ENCODE results near the gene CLIC3.

CLIC3 gene

DNA sequence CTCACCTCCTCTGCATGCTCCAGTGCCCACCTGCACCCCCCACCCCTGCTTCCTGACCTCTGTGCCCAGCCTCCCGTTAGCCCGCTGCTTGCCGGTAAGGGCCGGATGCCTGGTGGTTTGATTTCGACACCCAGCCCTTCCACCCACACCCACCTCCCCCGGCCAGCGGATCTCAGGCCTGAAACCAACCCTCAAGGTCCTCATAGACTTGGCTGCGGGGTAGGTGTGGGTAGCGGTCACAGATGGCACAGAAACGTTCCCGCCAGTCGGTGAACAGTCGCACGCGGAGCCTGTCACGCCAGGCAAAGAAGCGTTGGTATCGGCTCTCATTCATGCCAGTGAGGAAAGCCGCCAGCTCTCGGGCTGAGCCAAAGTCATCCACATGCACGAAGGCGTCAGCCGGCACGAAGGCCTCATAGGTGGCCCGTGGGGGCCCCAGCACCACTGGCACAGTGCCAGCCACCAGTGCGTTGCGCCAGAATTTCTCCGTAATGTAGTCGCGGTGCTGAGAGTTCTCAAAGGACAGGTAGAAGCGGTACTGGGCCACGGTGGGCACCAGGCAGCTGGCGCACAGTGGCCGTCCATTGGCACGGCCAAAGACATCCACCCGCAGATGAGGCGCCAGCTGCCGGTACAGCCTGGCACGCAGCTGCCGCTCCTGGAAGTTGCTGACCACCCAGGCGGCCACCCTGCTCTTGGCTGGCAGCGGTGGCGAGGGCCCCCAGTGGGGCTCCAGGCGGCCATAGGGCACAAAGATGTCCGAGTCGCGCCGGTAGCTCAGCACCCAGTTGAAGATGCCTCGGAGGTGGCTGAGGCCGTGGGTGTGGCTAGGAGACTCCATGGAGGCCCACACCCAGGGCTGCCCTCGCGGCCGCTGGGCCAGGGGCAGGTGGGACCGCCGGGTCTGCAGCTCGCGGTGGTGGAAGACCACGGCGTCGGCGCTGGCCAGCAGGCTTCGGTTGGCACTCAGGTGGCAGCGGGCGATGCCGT lies 34.5 kb upstream of the CLIC3 start:
- DNase-seq (ENCODE audit: low read depth) = no peak

DNA sequence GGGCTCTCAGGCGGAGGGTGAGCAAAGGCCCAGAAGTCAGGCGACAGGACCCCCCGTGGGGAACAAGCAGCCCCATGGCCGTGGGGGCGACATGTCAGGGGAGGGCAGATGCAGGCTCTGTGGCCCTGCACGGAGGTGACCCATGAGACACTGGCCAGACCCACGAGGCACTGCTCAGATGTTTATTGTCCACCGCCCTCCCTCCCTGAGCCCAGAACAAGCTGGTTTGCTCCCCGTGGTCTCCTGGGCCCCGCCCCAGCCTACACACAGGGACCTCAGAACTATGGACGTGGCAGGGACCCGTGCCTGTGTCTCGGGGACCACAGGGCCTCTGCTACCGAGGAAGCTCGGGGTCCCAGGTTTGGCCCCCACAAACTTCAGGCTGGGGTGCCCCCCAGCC lies 33.6 kb upstream of the CLIC3 start:
- DNase-seq (ENCODE audit: low read depth) = no peak

DNA sequence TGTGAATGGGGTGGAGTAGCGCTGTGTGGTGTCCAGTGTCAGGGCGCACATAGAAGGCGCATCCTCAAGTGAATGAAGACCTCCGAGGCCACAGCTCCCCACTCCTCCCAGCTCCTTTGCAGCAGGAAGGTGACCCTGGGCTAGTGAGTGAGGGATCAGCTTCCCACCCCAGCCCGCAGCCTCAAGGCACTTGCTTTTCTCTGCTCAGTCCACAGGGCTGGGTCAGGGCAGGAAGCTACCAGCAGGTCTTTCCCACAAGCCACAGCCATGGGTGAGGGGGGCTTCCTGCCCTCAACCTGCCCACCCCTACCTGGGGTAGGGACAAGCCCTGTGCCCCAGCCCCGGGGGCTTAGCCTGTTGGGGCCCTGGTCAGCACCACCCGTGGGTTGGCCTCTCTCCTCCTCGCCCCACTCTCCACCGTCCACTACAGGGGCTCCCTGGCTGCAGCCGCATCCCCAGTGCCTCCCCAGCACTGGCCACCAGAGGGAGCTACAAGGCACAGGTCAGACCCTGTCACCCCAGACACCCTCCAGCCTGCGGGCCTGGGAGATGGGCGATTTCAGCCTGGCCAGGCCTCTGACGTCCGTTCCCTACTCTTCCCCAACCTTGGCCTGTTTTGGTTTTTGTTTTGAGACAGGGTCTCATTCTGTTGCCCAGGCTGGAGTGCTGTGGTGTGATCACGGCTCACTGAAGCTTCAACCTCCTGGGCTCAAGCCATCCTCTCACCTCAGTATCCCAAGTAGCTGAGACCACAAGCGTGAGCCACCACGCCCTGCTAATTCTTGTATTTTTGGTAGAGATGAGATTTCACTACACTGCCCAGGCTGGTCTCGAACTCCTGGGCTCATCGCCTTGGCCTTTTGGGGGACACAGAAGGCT lies 32.9 kb upstream of the CLIC3 start:
- DNase-seq (ENCODE audit: low read depth) = no peak

DNA sequence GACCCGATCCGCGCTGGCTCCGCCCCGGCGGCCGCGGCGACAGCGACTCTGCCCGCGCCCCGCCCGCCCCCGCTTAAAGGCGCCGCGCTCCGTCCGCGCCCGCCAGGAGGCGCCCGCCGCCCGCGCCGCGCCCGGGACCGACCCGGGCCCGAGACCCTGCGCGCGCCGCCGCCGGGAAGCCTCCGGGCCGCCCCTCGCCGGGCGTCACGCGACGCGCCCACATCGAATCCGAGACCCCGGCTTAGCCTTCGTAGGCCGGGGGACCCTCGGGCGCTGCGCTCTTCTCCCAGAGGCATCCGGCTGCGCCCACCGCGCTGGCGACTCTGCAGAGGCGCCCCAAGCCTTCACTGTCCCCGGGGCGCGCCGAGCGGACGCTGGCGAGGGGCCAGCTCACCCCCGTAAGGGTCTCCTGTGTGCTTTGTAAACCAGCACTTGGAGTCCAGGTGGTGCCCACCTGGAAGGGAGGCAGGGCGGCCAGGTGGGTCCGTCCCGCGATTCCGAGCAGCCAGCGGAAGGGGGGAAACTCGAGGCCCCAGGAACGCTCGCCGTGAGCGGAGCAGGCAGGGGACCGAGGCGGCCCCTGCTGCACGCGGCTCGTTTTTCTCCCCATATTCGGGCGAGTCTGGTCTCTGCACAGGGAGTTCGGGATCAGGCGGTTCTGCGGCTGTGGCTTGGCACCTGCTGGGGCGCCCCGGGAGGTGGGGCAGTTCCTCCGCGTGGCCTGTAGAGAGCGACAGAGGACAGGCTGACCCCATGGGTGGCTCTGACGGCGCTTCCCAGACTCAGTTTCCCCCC lies 32.1 kb upstream of the CLIC3 start:
- DNase-seq (ENCODE audit: low read depth) = no peak

DNA sequence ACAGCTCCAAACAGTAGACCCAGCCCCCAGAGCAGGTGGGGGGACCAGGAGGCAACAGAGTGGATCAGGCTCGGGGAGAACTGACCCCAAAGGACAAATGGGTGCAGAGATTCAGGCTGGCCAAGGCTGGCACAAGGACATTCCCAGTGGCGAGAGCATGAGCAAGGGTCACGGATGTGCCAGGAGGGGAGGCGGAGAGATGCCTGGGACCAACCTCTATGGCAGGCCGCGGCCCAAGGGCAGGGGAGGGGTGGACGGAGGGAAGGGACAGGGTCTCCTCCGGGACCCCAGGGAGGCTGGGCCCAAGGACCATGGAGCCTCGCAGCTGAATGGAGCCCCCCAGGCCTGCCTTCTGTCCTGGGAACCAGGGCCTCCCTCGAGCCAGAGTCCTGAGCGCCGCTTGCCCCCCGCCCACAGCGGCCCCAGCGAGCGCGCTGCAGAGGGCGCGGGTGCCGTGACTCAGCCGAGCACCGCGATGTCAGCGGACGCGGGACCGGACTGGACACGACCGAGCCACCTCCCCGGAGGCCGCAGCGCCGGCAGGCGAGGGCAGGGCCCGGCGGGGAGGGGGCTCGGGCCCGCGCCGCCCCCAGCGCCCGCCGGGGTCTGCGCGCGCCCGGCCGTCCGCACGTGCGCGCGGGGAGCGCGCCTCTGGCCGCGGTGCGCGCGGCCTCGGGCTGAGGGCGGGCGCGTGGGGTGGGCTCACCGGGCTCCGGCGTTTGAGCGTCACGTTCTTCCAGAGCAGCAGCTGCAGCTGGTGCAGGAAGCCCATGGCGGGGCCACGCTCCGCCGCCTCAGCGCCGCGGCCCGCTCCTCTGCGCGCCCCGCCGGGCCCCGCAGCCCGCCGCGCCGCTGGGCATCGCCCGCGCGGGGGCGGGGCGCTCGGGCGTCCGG lies 31.2 kb upstream of the CLIC3 start, which contains the start of gene ABCA2:
Gene ABCA2 (minus strand): TSS at position 869 of the 894 bp plus-strand sequence. CDS start 97 bp downstream, at position 772.
- no peak for DNase-seq (ENCODE audit: low read depth)

DNA sequence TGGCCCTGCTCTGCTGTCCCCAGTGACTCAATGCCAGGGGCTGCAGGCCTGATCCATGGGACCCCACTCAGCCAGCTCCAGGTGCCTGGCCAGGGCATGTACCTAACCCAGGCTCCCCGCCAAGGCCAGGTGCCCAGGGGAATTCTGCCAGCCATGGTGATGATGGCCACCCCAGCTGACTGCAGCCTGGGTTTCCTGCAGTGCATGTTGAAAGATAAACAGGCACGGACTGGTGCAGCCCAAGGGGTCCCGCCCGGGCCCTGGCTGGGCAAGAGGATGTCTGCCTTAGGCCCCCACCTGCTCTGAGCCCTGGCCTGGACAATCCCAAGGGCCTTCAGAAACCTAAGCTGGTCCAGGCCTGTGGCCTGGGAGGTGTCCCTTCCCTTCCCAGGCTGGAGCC lies 30.5 kb upstream of the CLIC3 start:
- no peak for DNase-seq (ENCODE audit: low read depth)

DNA sequence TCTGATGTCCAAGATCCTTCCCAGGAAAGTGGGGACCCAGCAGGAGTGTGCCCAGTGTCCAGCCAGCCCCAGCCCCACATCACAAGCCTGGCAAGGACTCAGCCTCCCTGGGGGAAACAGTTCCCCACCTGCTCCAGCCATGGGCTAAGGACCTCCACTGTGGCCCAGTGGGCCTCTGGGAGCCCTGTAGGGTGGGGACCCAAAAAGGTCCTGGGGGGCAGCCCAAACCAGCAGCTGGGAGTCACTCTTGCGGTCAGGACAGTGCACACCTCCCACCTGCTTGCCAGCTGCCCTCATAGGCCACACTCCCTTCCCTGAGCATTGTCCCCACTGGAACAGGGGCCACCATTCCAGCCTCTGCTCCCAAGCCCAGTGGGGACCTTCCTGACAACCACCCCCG lies 30.0 kb upstream of the CLIC3 start:
- no peak for DNase-seq (ENCODE audit: low read depth)

DNA sequence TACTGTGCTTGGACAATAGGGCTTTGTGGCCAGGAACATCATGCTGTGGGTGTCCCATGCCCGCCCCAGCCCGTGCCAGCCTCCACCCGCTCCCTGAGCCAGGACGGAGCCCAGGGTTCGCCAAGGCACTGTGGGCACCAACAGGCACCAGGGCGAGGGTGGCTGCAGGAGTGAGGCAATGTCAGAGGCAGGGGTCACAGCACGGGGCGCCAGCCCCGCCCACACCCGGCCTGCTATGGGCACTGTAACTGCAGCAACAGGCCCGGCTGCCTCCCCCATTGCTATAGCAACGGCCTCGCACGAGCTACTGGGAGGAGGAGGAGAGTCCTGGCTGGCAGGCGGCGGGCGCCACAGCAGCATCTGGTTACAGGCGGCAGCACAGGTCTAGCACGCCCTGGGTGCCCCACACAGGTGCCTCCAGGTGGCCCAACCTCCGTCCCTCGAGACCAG lies 29.2 kb upstream of the CLIC3 start:
- DNase-seq (ENCODE audit: low read depth) = no peak

DNA sequence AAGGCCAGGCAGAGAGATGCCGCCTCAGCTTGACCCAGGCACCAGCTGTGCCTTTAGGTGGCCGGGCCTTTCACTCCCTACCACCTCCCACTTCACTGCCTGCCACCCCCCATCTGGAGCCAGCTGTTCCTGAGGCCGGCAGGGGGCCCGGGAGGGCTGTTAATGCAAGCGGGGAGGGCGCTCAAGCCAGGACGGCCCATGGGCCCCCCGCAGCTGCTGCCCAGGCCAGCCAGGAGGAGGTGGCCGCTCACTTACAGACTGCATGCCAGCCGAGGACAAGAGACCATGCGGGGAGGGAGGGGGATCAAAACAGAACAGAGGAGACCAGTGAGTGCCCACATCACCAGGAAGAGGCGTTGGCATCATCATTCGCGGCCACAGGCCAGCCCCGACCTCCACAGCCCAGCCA lies 27.2 kb upstream of the CLIC3 start:
- no peak for DNase-seq (ENCODE audit: low read depth)

DNA sequence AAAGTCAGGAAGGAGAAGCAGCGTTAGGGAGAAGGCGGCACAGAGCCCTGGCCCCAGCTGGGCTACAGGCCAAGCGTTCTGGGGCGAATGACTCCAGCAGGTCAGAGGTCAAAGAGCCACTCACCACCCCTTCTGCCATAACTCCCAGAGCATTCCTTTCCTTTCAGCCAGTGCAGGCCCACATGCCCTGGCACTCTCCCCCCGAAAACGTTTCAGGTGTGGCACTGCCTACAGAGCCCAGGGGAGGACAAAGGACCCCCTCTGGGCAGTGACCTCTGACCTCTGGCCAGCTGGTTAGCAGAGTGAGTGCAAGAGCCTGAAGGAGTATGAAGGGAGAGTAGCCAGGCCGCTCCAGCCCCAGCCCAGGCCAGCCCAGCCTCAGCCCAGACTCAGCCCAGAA lies 26.8 kb upstream of the CLIC3 start:
- no peak for DNase-seq (ENCODE audit: low read depth)

DNA sequence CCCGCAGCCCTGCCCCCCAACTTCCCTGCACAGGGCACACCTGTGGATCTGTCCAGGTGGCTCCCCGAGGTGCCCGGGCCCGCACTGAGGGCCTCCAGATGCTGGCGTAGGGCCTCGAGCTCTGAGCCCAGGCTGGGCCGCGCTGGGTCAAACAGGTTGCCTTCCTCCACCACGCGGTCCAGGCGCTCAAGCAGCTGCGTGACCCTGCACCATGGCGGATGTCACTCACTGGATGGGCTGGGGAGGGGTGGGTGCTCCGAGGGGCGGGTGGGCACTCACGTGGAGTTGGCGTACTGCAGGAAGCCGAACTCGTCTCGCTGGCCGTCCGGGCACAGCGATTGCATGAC lies 26.3 kb upstream of the CLIC3 start:
- DNase-seq (ENCODE audit: low read depth) = no peak

DNA sequence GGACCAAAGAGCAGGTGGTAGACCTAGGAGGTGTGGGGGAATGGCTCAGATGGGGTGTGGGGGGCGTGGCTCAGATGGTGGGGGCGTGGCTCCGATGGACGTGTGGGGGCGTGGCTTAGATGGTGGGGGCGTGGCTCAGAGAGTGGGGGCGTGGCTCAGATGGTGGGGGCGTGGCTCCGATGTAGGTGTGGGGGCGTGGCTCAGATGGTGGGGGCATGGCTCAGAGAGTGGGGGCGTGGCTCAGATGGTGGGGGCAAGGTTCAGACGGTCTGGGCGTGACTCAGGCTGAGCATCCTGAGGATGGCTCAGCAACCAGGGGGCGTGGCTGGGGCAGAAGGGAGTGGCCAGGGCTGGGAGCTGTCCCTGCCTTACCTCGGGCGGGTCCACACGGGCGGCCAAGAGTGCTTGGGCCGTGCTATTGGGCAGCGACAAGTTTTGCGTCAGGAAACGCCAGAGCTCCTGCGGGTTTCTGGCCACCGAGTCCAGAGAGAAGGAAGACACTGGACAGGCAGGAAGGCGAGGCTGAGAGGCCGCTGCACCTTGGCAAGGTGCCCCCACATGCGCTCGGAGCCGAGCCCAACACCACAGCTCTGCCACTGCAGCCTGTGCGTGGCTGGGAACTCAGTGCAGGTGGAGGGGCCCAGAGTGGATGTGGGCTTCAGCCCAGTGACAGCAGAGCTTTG lies 25.8 kb upstream of the CLIC3 start:
- DNase-seq (ENCODE audit: low read depth) = no peak

DNA sequence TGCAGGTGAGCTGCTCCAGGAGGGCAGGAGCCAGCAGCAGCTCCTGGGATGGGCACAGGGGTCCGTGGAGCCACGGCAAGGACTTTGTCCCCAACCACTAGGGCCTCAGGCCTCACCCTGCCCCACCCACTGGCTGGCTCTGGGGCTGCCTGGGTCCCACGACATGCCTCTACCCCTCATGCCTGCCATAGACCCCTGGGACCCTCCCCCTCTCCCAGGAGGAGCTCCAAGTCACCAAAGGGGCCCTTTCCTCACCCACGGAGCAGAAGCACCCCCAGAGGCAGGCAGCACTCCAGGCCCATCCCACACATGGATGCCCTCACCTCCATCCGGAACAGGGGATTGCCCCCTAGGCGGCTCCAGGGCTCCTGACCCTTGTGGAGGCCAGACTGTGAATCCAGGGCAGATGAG lies 25.2 kb upstream of the CLIC3 start:
- DNase-seq (ENCODE audit: low read depth) = no peak

DNA sequence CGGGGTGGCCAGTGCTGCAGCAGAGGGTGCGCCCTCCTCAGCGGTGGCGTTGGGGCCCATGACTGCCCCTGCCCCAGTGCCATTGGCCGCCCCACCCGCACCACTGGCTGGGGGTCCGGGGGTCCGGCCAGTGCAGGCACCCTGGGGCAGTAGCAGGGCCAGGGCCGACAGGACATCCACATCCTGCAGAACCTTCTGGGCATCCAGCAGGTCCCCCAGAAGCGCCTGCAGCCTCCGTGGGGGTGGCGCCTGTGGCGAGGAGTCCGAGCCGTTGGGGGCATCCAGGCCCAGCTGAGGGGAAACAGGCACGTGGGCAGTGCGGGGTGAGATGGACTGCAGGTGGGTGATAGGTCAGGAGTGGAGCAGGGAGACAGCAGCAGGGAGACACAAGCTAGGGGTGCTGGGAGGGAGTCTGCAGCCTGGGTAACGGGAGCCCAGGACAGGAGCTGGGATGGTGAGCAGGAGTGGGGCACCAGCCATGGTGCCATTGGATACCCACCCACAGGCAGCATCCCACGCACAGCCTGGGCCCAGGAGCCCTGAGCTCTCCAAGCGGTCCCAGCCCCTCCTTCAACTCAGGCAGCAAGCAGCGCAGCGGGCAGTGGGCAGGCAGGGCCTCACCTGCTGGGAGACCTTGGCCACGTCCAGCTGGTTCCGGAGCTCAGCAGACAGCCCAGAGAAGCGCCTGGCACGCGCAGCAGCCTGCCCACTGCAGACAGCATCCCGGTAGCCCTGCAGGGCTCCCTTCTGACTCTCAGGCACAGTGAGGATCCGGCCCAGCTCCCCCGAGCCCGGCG lies 24.6 kb upstream of the CLIC3 start:
- DNase-seq (ENCODE audit: low read depth) = no peak

DNA sequence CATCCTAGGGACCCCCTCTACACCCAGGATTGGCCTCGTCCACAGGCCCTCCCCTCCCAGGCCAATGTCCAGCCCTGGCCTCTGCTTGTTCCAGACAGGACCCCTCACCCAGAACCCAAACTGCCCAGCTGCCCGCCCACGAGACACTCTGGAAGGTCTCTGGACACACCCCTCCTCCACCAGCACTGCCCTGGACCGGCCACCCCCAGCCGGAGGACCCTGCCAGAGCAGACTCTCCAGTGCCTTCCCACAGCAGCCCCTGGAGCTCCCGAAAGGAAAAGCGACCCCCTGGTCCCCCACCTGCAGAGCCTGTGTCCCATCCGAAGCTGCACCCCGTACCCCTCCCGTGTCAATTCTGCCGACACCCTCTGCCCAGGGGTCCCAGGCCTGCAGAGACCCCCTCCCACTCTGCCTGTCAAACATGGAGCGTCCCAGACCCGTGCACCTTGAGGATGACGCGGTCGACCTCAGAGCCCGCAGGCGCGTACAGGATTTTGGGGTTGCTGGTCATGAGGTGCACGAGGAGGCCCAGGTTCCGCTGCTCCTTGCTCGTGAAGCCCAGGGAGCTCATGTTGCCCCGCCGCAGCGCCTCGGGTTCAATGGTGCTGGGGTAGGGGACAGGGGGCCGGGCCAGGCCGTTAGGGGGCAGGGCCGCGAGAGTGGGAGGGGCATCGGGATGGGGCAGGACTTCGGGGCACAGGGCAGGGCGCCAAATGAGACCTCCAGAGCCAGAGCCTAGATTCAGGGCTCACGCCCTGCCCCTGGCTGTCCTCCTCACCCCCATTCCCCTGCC lies 23.7 kb upstream of the CLIC3 start:
- no peak for DNase-seq (ENCODE audit: low read depth)

DNA sequence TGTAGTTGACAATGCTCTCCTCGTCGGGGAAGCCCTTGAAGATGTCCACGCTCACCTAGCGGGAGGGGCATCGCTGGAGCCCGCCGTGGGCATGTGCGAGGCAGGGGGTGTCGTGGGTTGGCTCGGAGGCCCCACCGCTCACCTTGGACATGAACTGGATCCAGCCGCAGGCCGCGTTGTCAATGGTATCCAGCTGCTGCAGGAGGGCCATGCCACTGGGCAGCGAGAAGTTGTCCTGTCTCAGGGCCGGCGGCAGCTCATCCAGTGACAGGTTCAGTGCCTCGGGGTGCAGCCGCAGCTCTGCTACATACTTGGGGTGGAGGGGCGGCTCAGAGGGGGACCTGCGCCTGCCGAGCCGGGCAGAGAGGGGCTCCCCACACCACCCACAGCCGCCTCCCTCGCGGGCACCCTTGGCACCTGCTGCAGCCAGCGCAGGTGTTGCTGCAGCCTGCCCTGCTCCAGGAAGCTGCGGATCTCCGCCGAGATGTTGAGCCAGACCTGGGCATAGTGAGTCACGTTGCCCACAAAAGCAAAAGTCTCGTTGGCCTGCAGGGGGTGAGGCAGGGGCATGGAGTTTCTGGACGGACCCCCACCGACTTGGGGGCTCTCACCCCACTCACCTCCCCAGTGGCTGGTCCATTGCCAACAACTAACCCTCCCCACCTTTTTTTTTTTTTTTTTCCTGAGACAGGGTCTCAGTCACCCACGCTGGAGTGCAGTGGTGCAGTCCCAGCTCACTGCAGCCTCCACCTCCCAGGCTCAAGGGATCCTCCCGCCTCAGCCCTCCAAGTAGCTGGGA lies 22.6 kb upstream of the CLIC3 start:
- DNase-seq (ENCODE audit: low read depth) = no peak

DNA sequence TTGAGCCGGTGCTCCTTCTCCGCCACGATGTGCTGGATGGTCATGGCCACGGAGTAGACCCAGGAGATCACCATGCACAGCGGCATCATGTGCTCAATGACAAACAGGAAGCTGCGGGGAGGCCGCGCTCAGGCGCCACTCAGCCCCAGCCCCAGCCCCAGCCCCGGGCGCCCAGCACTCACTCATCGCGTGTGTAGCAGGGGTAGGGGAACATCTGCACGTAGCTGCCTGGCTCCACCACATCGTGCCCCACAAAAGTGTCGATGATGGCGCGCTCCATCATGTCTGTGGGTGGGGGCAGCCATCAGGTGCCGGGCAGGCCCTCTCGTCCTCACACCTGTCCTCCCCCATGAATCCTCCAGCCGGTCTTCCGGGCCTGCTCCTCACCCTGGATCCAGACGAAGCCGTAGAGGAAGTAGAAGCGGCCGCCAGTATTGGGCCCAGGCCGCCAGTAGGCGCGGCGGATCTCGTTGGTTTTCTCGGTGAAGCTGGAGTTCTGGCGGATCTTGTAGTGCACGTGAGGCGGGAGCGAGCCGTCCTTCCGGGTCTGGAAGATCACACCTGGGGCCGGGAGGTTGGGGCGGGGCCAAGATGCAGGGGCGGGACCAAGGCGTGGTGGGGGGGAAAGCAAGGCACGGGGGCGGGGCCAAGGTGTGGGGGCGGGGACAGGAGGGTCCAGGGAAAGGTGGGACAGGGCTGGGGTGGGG lies 21.6 kb upstream of the CLIC3 start:
- DNase-seq (ENCODE audit: low read depth) = no peak
